Caco-2 (cell line): ENCODE measurements around the gene LRRN4CL. TPM values are rescaled to one million over a fixed set of nuclear protein-coding genes. Genes with fewer than 3 reads are reported as not detected.

ENCODE experiments used
- BruUV-seq: library from RNA; stranded (reverse); fragments of 400-500 nt; replicated peaks from 2 replicates; lab custom pipeline; 2021; lab: Mats Ljungman, UMichigan
- CTCF ChIA-PET: fragments of 300-600 bp; sonication (Branson Sonifier 250); formaldehyde crosslinking; loops from one replicate; lab custom pipeline; 2022; ENCODE audit warnings: antibody characterized with exemption; lab: Charles Lee
- POLR2A ChIA-PET: fragments of 300-600 bp; sonication (Branson Sonifier 250); formaldehyde crosslinking; loops from one replicate; lab custom pipeline; 2022; ENCODE audit warnings: antibody characterized with exemption; lab: Charles Lee
- DNase-seq, 2 experiments: peaks; one replicate each; pipeline versions ENCODE4 v3.0.0 to v3.0.0-alpha.2; 2020 to 2022
- H3K27me3 ChIP-seq: replicated peaks from 2 replicates; pipeline ENCODE4 v1.6.0; 2011; ENCODE audit warnings: low read length; ENCODE audit not compliant: control insufficient read depth, insufficient read depth
- H3K36me3 ChIP-seq: 2 replicates; pipeline ENCODE4 v1.5.1; 2011; ENCODE audit warnings: low read length; ENCODE audit not compliant: control insufficient read depth, insufficient read depth
- H3K4me1 ChIP-seq: fragments of 250-450 bp; sonication (Bioruptor Pico); 2 replicates; pipeline ENCODE4 v1.5.1; 2020; ENCODE audit warnings: mild to moderate bottlenecking
- H3K4me3 ChIP-seq: 2 replicates; pipeline ENCODE4 v1.5.1; 2011; ENCODE audit warnings: low read depth, mild to moderate bottlenecking, control low read depth, low read length
- H3K9me3 ChIP-seq: fragments of 250-450 bp; sonication (Bioruptor Pico); 2 replicates; pipeline ENCODE4 v1.5.1; 2020; ENCODE audit warnings: mild to moderate bottlenecking, moderate library complexity
- H3K27ac Mint-ChIP-seq: one replicate; pipeline ENCODE4 v1.8.0; 2022; ENCODE audit warnings: mixed read lengths; ENCODE audit not compliant: unreplicated experiment
- H3K27me3 Mint-ChIP-seq: one replicate; pipeline ENCODE4 v1.8.0; 2022; ENCODE audit warnings: mixed read lengths; ENCODE audit not compliant: insufficient read depth, unreplicated experiment
- H3K36me3 Mint-ChIP-seq: one replicate; pipeline ENCODE4 v1.8.0; 2022; ENCODE audit warnings: mild to moderate bottlenecking, mixed read lengths; ENCODE audit not compliant: insufficient read depth, unreplicated experiment
- H3K4me1 Mint-ChIP-seq: one replicate; pipeline ENCODE4 v1.8.0; 2022; ENCODE audit warnings: low read depth, mixed read lengths; ENCODE audit not compliant: unreplicated experiment
- H3K4me3 Mint-ChIP-seq: one replicate; pipeline ENCODE4 v1.8.0; 2022; ENCODE audit warnings: mild to moderate bottlenecking, moderate library complexity, mixed read lengths; ENCODE audit not compliant: unreplicated experiment
- H3K9me3 Mint-ChIP-seq: one replicate; pipeline ENCODE4 v1.8.0; 2022; ENCODE audit warnings: mixed read lengths; ENCODE audit not compliant: unreplicated experiment
- intact Hi-C: fragments of 100-400 bp; cut with micrococcal nuclease; formaldehyde crosslinking; loops from one replicate; pipeline ENCODE4 v1.10.0; 2022; ENCODE audit not compliant: unreplicated experiment
- total RNA-seq: library from RNA; stranded (reverse); gene quantifications from 2 replicates; pipeline ENCODE4 v1.2.3, GENCODE V29; 2022
- TF ChIP-seq, protein P1 (sequence below), 2 experiments: fragments of 200-600 bp in 1 of 2; IDR thresholded peaks; 1 replicate in 1 of 2; 2 replicates in 1 of 2; pipeline versions ENCODE4 v1.5.1 to v1.8.0; 2011 to 2022; ENCODE audit warnings: antibody characterized with exemption in 1 of 2, control low read depth in 1 of 2, inconsistent platforms in 1 of 2, low read depth in 1 of 2, low read length in 1 of 2, mild to moderate bottlenecking in 1 of 2, moderate library complexity in 1 of 2; ENCODE audit not compliant: insufficient read depth in 1 of 2, severe bottlenecking in 1 of 2, unreplicated experiment in 1 of 2

LRRN4CL gene
- total RNA-seq, 1 experiment from 2014 or later: 0.64 TPM

DNA sequence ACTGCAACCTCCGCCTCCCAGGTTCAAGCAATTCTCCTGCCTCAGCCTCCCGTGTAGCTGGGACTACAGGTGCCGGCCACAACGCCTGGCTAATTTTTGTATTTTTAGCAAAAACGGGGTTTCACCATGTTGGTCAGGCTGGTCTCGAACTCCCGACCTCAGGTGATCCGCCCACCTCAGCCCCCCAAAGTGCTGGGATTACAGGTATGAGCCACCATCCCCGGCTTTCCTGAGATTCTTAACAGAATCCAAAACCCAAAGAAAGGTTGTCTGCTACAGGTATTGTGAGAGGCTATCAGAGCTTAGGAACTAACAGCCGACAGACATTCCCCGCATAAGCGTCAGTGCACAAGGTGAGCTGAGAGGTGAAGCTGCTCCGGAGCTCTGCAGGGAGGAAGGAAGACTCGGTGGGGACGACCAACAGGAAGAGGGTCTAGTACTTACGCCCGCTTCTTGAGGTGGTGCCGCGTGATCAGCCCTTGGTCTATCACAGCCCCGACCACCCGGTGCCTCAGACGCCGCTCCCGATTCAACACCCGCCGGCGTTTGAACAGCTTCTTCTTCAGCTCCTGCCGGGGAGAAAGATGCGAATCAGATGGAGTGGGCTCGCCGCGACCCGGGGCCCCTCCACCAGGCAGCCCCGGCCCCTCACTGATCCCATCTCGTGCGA, 24.8 kb downstream of the LRRN4CL start:
- TF ChIP-seq, protein P1, sequence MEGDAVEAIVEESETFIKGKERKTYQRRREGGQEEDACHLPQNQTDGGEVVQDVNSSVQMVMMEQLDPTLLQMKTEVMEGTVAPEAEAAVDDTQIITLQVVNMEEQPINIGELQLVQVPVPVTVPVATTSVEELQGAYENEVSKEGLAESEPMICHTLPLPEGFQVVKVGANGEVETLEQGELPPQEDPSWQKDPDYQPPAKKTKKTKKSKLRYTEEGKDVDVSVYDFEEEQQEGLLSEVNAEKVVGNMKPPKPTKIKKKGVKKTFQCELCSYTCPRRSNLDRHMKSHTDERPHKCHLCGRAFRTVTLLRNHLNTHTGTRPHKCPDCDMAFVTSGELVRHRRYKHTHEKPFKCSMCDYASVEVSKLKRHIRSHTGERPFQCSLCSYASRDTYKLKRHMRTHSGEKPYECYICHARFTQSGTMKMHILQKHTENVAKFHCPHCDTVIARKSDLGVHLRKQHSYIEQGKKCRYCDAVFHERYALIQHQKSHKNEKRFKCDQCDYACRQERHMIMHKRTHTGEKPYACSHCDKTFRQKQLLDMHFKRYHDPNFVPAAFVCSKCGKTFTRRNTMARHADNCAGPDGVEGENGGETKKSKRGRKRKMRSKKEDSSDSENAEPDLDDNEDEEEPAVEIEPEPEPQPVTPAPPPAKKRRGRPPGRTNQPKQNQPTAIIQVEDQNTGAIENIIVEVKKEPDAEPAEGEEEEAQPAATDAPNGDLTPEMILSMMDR (IDR thresholded peaks at IDR 0.05; ENCODE audit: insufficient read depth in 1 of 2, low read depth in 1 of 2, low read length in 1 of 2, severe bottlenecking in 1 of 2, unreplicated experiment in 1 of 2): no peak
- Histone ChIP-seq H3K9me3 (no peaks in the 10 kb centered on the region), H3K4me1 (peaks cover 9% of the 10 kb centered on the region), H3K36me3 (peaks cover 7% of the 10 kb centered on the region), H3K27me3 (no peaks in the 10 kb centered on the region), H3K4me3 (peak overlapping the region; percentile 50)
- Mint-ChIP-seq H3K36me3 (peaks cover 78% of the 10 kb centered on the region), H3K27me3 (no peaks in the 10 kb centered on the region), H3K4me1 (peaks cover 4% of the 10 kb centered on the region), H3K9me3 (no peaks in the 10 kb centered on the region), H3K27ac (peak overlapping the region; percentile 97), H3K4me3 (peak overlapping the region; percentile 99)
- POLR2A ChIA-PET: interaction anchor here (0.6 to 2.1 kb wide), 32 partner anchors 8 to 238 kb away, joined by 3 to 56 read pairs (median 6); partner anchors contain the start of genes B3GAT3, EEF1G, GANAB and HNRNPUL2
- BruUV-seq: TSS peak; percentile 53
- CTCF ChIA-PET: interaction anchor here (0.8 to 2.1 kb wide), 11 partner anchors 11 to 122 kb away, joined by 3 to 12 read pairs (median 5); partner anchors contain the start of genes B3GAT3, EEF1G, INTS5 and TAF6L
- peak; percentile 71 to 75 for DNase-seq
- intact Hi-C loops: loop anchor here (1.0 to 2.0 kb wide), 3 partner anchors 11 to 42 kb away; partner anchors contain the start of genes GANAB and INTS5

DNA sequence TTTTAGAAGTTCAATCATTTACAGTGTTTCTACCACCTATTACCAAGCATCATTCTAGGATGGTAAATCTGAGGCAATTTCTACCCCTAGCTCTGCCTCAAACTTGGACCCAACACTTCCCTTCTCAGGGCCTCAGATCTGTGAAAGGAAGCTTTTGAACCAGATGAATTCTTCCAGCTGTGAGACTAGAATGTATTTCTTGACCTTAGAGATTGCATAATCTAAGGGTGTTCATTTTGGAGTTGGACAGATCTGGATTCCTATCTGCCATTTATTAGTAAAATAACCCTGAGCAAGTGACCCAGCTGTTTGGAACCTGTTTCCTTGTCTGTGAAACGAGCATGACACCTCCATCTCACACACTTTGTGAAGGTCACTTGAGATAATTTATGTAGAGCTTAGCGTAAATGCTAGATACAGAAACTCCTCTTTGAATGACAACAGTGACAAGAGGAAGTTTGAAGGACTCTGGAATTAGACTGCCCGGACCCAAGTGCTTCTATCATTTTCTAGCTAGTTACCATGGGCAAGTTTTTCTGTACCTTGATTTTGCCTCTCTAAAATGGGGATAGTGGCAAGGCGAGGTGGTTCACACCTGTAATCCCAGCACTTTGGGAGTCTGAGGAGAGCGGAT, 32.4 kb downstream of the LRRN4CL start:
- ChIA-PET CTCF (interaction anchor here (0.6 kb wide), 1 partner anchor 446 kb away, joined by 3 read pairs; no protein-coding TSS in a partner anchor), POLR2A (interaction anchor here (0.5 to 2.8 kb wide), 5 partner anchors 8 to 162 kb away, joined by 3 to 33 read pairs (median 5); partner anchors contain the start of genes C11orf98, CSKMT, LBHD1 and TUT1)
- Mint-ChIP-seq H3K27ac (no peak overlapping the region), H3K36me3 (peaks cover 35% of the 10 kb centered on the region), H3K9me3 (no peaks in the 10 kb centered on the region), H3K4me1 (peaks cover 7% of the 10 kb centered on the region), H3K4me3 (no peak overlapping the region), H3K27me3 (no peaks in the 10 kb centered on the region)
- H3K36me3 ChIP-seq: no peaks in the 10 kb centered on the region
- no TSS peak for BruUV-seq
- TF ChIP-seq, protein P1 (IDR thresholded peaks at IDR 0.05; ENCODE audit: insufficient read depth in 1 of 2, low read depth in 1 of 2, low read length in 1 of 2, severe bottlenecking in 1 of 2, unreplicated experiment in 1 of 2): no peak
- H3K27me3 ChIP-seq: no peaks in the 10 kb centered on the region
- no peak for DNase-seq
- H3K9me3 ChIP-seq: no peaks in the 10 kb centered on the region
- intact Hi-C loops: no loop called here
- 0 out of 2 replicates have a peak, but pooled peaks cover 4% of the 10 kb centered on the region for H3K4me1 ChIP-seq
- H3K4me3 ChIP-seq: no peak overlapping the region

- H3K36me3 Mint-ChIP-seq: peaks cover 38% of the 10 kb centered on the region
- POLR2A ChIA-PET: no interaction called here
- peak overlapping the region; percentile 54 for H3K4me3 Mint-ChIP-seq
Measured at GRCh38 chr11:62654297-62654696, 35.0 kb downstream of the LRRN4CL start.

More at GRCh38 chr11:62654297-62654696, 35.0 kb downstream of the LRRN4CL start:
- no peaks in the 10 kb centered on the region for H3K9me3 Mint-ChIP-seq
- Histone ChIP-seq H3K4me1 (peaks cover 8% of the 10 kb centered on the region; the same call in 1 of the 2 replicates), H3K36me3 (peaks cover under 1% of the 10 kb centered on the region; the same call in 1 of the 2 replicates), H3K9me3 (no peaks in the 10 kb centered on the region), H3K27me3 (no peaks in the 10 kb centered on the region), H3K4me3 (no peak overlapping the region)
- no peak for DNase-seq
- H3K27ac Mint-ChIP-seq: no peak overlapping the region
- H3K27me3 Mint-ChIP-seq: no peaks in the 10 kb centered on the region
- peaks cover 7% of the 10 kb centered on the region for H3K4me1 Mint-ChIP-seq
- TF ChIP-seq, protein P1 (IDR thresholded peaks at IDR 0.05; ENCODE audit: insufficient read depth in 1 of 2, low read depth in 1 of 2, low read length in 1 of 2, severe bottlenecking in 1 of 2, unreplicated experiment in 1 of 2): no peak
- BruUV-seq: no TSS peak
- intact Hi-C loops: no loop called here
- CTCF ChIA-PET: no interaction called here
